Panc1 (cell line): ENCODE results near the gene LRRC36. TPM values are rescaled to one million over a fixed set of nuclear protein-coding genes. Genes with fewer than 3 reads are reported as not detected.

ENCODE experiments used
- ATAC-seq: fragments of 200-7000 bp; cut with Tn5 transposase; 2 replicates; pipeline ENCODE4 v1.9.1; 2020; ENCODE audit warnings: mild to moderate bottlenecking, moderate library complexity
- BruUV-seq: library from RNA; stranded (reverse); fragments of 400-500 nt; replicated peaks from 2 replicates; lab custom pipeline; 2021; lab: Mats Ljungman, UMichigan
- CTCF ChIA-PET: fragments of 300-600 bp; sonication (Branson Sonifier 250); formaldehyde crosslinking; loops from one replicate; lab custom pipeline; 2022; ENCODE audit warnings: antibody characterized with exemption; lab: Charles Lee
- POLR2A ChIA-PET: fragments of 300-600 bp; sonication (Branson Sonifier 250); formaldehyde crosslinking; loops from one replicate; lab custom pipeline; 2022; ENCODE audit warnings: antibody characterized with exemption; lab: Charles Lee
- DNase-seq: peaks from one replicate; pipeline ENCODE4 v3.0.0-alpha.2; 2010; ENCODE audit warnings: low read depth, low spot score
- H3K27ac ChIP-seq: 2 replicates; pipeline ENCODE4 v1.5.1; 2011; ENCODE audit warnings: mild to moderate bottlenecking, low read length, inconsistent platforms
- H3K27me3 ChIP-seq: fragments of 200-500 bp; sonication (Bioruptor generic); 2 replicates; pipeline ENCODE4 v1.6.0; 2014; ENCODE audit warnings: low read length, inconsistent platforms; ENCODE audit not compliant: control insufficient read depth, insufficient read depth
- H3K36me3 ChIP-seq: fragments of 200-500 bp; sonication (Bioruptor generic); 2 replicates; pipeline ENCODE4 v1.5.1; 2014; ENCODE audit warnings: inconsistent platforms, mild to moderate bottlenecking, low read length, moderate library complexity; ENCODE audit not compliant: control insufficient read depth, insufficient read depth
- H3K4me1 ChIP-seq: 2 replicates; pipeline ENCODE4 v1.5.1; 2011; ENCODE audit warnings: inconsistent platforms, mild to moderate bottlenecking, low read length, moderate library complexity; ENCODE audit not compliant: control insufficient read depth, insufficient read depth
- H3K4me3 ChIP-seq, 2 experiments: 2 replicates each; pipeline ENCODE4 v1.5.1; 2011 to 2012; ENCODE audit warnings: low read depth in 2 of 2, low read length in 2 of 2, mild to moderate bottlenecking in 2 of 2, inconsistent platforms in 1 of 2, moderate library complexity in 1 of 2
- H3K9me3 ChIP-seq: fragments of 200-500 bp; sonication (Bioruptor generic); 2 replicates; pipeline ENCODE4 v1.5.1; 2014; ENCODE audit warnings: low read depth, mild to moderate bottlenecking, inconsistent platforms, low read length, moderate library complexity; ENCODE audit not compliant: control insufficient read depth, insufficient read depth
- CTCF ChIP-seq: fragments of 450-650 bp; IDR thresholded peaks from 2 replicates; pipeline ENCODE4 v1.5.1; 2017; ENCODE audit warnings: mild to moderate bottlenecking
- POLR2AphosphoS5 ChIP-seq: IDR thresholded peaks from 2 replicates; pipeline ENCODE4 v1.6.1; 2012; ENCODE audit warnings: mild to moderate bottlenecking, low read depth, low read length, moderate library complexity
- REST ChIP-seq, 2 experiments: IDR thresholded peaks; 2 replicates each; pipeline ENCODE4 v1.6.1; 2011 to 2012; ENCODE audit warnings: low read depth in 2 of 2, control low read depth in 1 of 2, low read length in 1 of 2, mild to moderate bottlenecking in 1 of 2, moderate library complexity in 1 of 2; ENCODE audit not compliant: insufficient read depth in 1 of 2
- SIN3A ChIP-seq: IDR thresholded peaks from 2 replicates; pipeline ENCODE4 v1.6.1; 2012; ENCODE audit warnings: low read depth, mild to moderate bottlenecking, low read length, moderate library complexity, borderline replicate concordance; ENCODE audit not compliant: insufficient read depth
- TCF7L2 ChIP-seq: IDR thresholded peaks from 2 replicates; pipeline ENCODE4 v1.6.1; 2011; ENCODE audit warnings: mild to moderate bottlenecking, low read depth, low read length, inconsistent platforms
- in situ Hi-C: cut with HindIII; loops from 2 replicates; pipeline ENCODE4 v1.10.0; 2016; ENCODE audit warnings: low sequenced_read_pairs, low pct_unique_long_range_greater_than_20kb
- intact Hi-C: fragments of 100-400 bp; cut with micrococcal nuclease; formaldehyde crosslinking; loops from one replicate; pipeline ENCODE4 v1.10.0; 2022; ENCODE audit not compliant: unreplicated experiment
- total RNA-seq: library from RNA; stranded (reverse); gene quantifications from one replicate; pipeline ENCODE4 v1.2.1, GENCODE V29; 2021; ENCODE audit not compliant: unreplicated experiment

Gene LRRC36
- total RNA-seq, 1 experiment from 2014 or later: 0.54 TPM

- Histone ChIP-seq H3K4me1 (no peaks in the 10 kb centered on the region), H3K9me3 (no peaks in the 10 kb centered on the region), H3K27me3 (no peaks in the 10 kb centered on the region; the same call in 1 of the 2 replicates), H3K36me3 (no peaks in the 10 kb centered on the region), H3K27ac (no peak overlapping the region), H3K4me3 (no peak overlapping the region)
- no peak for TF ChIP-seq REST (IDR thresholded peaks at IDR 0.05; ENCODE audit: insufficient read depth in 1 of 2, low read depth in 2 of 2, low read length in 1 of 2)
- TF ChIP-seq SIN3A: no peak
- TF ChIP-seq TCF7L2: no peak
- TF ChIP-seq CTCF: no peak
- no peak for TF ChIP-seq POLR2AphosphoS5
- ChIA-PET POLR2A (no interaction called here), CTCF (no interaction called here)
- in situ Hi-C loops: no loop called here
- ATAC-seq: no peak
- BruUV-seq: no TSS peak
- DNase-seq: no peak
- intact Hi-C loops: no loop called here
These were observed 99.4 kb downstream of the LRRC36 start for GRCh38 chr16:67426022-67426421.

GRCh38 chr16:67426950-67427349 is 100.3 kb downstream of the LRRC36 start:
- no peak for DNase-seq
- H3K4me1 ChIP-seq: peaks cover 2% of the 10 kb centered on the region; the same call in 1 of the 2 replicates
- no peaks in the 10 kb centered on the region for H3K36me3 ChIP-seq
- no peaks in the 10 kb centered on the region for H3K9me3 ChIP-seq
- no peak overlapping the region for H3K27ac ChIP-seq
- no peak for ATAC-seq
- ChIA-PET CTCF (interaction anchor here (0.6 to 1.6 kb wide), 4 partner anchors 21 to 657 kb away, joined by 4 to 9 read pairs (median 6); partner anchors contain the start of gene ATP6V0D1), POLR2A (no interaction called here)
- intact Hi-C loops: no loop called here
- H3K27me3 ChIP-seq: no peaks in the 10 kb centered on the region; the same call in 1 of the 2 replicates
- H3K4me3 ChIP-seq: no peak overlapping the region
- TF ChIP-seq POLR2AphosphoS5 (no peak), REST (IDR thresholded peaks at IDR 0.05; ENCODE audit: insufficient read depth in 1 of 2, low read depth in 2 of 2, low read length in 1 of 2) (no peak)
- in situ Hi-C loops: no loop called here
- no TSS peak for BruUV-seq
